GM19043 (cell line): ENCODE data around the gene SLX4.
"Not testable (repeated sequence)": the region's sequence is repeated elsewhere in the genome, so short reads cannot be mapped to it uniquely, and the experiment has no call there.

Experiments
- ATAC-seq: cut with Tn5 transposase; IDR thresholded peaks from one replicate; pipeline ENCODE4 v1.9.1; 2021; ENCODE audit warnings: low read depth; ENCODE audit not compliant: unreplicated experiment

The SLX4 gene

DNA sequence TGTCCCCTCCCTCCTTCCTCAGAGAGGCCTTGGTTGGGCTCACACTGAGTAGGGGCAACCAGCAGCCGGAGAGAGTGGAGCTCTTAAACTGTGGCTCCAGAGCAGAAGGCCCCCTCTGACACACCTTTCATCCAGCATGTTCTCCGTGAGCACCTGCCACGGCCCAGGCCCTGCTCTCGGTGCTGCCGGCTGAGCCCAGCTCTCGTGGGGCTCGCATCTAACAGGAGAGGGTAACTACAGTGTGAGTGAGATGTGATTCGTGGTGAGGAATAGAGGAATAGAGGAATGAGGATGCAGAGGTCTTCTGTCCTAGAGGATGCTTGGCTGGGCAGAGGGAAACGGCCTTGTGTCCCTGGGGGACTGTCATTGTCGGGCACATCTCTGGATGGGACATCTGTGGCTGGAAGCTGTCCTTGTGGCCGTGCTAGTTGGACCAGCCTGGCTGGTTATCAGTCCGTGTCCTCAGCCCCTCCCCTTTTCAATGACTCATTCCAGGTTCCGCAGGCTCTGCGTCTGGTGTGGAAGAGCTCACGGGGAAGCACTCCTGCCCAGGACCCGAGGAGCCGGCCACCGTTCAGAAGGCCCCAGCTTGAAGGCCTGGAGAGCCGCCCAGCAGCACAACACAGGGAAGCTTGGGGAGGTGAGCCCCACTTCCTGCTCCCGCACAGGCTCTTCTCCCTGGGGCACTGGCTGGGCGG lies 31.1 kb upstream of the SLX4 start:
- no peak for ATAC-seq

DNA sequence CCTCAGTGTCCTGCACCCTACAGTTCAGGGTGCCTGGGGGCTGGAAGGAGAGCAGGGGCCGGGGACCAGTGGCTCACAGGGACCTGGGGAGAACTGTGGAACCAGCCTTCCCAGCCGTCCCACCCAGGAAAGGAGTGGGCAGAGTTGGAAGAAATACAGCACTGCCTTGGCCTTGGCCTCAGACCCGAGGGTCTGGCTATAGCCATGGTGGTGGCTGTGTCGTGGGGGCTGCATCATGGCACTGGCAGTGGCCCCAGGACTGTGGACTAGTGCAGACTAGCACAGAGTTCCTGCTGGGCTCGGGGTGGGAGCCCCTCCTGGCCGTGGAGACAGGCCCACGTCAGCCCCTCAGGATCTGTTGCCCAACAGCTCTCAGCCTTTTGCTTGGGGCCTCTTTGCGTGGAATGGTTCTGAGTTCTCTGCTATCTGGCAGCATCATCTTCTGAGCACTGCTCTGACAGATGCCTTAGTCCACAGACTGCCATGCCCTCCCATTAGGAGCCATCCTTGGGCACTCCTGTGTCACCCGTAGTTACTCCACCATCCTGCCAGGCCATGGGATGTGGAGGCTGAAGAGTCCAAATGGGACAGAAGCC lies 30.5 kb upstream of the SLX4 start:
- no peak for ATAC-seq

DNA sequence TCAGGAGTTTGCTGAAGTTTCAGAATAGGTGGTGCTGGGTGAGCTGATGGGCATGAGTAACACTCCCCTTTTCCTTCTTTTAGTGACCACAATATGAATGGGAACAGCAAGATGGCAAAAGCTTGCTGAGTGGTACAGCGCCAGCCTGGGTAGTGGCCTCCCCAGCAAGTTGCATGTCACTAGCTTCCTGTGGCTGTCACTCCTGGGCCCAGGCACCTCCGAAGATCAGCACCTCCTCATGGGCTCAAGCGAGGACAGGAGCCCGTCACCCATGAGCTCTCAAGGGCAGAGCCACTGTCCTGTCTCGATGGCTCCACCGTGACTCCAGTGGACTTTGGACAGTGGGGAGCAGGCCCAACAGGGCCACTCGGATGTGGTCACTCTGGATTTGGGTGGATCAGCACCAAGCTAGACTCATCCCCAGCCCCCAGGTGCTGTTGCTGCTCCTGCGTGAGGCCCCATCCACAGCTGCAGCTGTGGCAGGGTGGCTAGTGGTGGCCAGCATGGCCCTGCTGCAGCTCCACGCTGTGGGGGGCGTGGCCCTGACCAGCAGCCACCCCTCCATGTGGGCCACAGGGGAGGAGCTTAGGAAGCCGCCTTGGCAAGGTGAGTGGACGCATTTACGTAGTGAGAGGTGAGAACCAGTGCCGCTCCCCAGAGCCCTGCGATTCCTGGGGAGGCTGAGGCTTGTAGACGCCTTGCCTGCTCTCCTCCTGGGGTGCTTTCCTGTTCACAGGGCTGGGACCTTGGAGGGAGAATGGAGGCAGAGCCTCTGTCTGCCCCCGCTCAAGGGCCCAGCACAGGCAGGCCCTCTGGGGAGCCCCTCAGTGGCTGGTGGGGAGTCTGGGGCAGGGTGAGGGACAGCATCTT lies 29.5 kb upstream of the SLX4 start:
- no peak for ATAC-seq

DNA sequence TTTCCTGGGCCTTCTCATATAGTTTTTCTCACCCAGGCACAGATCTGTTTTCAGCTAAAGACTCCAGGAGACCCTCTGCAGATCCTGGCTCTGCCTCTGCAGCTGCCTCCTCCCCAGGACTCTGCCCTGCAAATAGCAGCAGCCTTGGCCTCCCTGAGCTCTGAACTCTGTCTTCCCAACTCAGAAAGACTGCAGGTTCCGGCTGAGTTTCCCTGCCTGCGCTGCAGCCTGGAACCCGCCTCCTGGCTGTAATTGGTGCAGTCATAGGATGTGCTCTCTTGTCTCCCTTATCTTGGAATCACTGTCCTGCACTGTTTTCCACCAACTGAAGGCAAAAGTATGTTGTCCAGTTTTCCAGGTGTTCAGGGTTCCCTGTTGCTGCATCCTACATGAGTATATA lies 28.8 kb upstream of the SLX4 start:
- ATAC-seq: no peak

DNA sequence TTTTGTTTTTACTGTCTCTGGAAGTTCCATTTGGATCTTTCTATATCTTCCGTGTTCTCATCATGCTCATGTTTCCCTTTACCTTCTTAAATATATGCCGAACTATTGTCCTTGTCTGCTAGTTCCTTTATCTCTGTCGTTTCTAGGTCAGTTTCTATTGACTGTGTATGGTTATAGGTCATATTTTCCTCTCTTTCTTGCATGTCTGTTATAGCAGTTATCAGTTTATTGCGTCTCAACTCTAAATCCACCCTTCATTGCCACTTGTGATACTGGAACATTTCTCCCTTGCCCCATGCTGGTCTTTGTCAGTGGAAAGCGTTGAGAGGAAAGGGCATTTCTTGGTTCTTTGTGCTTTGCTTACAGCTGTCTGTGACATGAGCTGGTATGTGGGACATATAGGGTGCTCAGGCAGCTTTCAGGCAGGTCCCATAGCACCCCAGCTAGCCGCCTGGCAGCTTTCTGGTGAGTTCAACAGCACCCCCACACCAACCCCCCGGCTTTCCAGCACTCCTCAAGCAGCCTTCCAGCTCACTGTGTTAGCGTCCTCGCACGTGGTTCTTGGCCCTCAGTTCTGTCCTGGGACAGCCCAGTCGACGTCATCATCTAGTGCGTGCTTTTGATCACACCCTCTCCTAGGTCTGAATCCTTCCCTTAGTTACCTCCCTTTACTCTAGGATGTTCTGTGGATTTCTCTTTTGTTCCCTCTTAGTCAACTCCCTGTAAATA lies 27.7 kb upstream of the SLX4 start:
- no peak for ATAC-seq

DNA sequence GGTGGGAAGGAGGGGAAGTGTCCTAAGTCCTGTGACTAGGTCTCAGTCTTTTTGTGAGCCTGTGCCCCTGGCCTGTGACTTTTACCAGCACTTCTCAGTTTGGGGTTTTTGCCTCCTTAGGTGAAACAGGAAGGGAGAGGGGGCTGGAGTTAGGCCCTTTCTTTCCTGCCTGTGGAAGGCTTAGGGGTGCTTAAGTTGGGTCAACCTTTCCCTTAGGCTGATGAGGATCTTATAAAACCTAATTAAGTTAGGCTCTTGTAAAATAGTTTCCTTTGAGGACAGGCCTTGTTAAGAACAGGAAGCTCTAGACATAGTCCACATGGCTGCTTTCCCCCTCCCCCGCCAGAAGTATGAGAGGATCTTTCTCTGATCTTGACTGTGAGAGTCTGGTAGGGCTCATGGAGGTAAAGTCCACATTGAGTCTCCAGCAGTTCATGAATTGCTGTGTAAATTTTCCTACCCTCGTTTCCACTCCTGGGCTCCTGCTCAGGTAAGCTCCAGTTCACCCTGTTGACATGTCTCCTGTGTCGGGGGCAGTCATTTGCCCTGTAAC lies 26.0 kb upstream of the SLX4 start:
- no peak for ATAC-seq

DNA sequence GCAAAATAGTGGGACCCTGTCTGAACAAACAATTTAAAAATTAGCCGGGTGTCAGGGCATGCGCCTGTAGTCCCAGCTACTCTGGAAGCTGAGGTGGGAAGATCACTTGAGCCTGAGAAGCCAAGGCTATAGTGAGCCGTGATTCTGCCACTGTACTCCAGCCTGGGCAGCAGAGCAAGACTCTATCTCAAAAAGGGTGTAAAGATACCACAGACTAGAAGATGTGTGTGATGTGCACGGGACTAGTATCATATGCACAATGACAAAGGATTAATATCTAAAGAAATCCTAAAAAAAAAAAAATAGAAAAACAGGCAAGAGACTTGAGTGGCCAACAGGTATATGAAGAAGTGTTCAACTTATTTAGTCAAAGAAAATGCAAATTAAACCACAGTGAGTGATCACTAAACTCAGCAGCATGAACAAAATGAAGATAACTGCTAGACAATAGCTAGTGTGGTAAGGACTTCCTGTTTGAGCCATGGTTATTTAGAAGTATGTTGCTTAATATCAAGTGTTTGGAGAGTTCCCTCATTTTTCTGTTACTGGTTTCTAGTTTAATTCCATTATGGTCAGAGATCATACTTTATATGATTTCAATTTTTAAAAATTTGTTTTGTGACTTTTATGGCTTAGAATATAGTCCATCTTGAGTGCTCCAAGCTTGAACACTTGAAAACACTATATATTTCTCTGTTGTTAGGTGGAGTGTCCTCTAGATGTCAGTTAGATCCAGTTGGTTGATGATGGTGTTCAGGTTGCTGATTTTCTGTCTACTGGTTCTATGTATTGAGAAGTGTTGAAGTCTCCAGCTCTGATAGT lies 14.7 kb upstream of the SLX4 start:
- no peak for ATAC-seq

DNA sequence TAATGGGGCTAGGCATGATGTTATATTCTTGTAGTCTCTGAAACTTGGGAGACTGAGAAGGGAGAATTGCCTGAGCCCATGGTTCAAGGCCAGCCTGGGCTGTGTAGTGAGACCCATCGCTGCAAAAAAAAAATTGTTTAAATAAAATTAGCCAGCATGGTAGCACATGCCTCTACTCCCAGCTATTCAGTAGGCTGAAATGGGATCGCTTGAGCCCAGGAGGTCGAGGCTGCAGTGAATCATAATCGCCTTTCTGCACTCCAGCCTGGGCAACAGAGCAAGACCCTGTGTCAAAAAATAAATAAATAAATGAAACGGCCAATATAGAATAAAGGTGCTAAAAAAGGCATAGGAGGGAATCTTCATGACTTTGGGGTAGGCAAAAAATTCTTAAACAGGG lies 13.9 kb upstream of the SLX4 start:
- no peak for ATAC-seq

DNA sequence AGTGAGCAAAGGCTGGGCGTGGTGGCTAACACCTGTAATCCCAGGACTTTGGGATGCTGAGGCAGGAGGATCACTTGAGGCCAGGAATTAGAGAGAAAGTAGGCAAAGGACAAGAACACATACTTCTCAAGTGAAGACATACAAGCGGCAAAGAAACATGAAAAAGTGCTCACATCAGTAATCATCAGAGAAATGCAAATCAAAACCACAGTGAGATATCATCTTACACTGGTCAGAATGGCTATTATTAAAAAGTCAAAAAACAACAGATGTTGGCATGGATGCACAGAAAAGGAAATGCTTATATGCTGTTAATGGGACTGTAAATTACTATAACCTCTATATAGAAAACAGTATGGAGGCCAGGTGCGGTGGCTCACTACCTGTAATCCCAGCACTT lies 12.2 kb upstream of the SLX4 start:
- no peak for ATAC-seq

DNA sequence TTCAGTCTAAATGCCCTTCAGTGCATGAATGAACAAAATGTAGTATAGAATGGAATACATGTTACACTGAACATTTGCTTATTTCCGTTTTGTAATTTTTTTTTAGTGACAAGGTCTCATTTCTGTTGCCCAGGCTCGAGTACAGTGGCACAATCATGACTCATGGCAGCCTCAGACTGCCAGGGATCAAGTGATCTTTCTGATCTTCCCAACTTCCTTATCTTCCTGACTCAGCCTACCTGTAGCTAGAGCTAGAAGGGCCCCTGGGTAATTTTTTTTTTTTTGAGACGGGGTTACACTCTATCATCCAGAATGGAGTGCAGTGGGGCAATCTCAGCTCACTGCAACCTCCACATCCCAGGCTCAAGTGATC lies 7.3 kb upstream of the SLX4 start:
- no peak for ATAC-seq

DNA sequence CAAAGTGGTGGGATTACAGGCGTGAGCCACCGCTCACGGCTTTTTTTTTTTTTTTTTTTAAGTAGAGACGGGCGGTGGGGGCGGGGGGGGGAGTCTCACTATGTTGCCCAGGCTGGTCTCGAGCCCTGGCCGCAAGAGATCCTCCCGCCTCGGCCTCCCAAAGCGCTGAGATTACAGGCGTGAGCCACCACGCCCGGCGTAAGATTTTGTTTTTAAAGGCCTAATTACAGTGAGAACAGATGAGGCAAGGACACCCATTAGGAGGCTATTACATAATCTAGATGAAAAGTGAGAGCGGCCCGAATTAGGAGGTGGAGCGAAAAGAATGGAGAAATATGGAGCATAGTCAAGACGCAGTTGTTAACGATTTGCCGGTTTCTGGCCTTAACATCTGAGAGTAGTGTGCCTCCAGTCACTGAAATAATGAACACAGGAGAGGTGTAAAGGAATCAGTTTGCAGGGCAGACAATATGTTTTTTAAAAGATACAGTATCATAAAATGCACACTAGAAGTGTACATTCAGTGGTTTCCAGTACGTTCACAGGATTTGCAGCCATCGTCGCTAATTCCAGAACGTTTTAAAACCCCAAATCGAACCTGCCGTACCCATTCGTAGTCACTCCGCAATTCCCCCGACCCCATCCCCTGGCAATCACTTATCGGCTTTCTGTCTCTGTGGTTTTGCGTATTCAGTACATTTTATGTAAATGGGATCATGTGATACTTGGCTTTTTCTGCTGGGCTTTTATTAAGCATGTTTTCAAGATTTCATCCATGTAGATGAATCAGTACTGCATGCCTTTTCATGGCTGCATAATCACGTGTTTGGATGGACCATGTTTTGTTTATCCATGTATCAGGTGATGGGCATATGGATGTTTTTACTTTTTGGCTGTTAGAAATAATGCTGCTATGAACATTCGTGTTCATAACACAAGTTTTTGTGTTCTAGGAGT lies 1.4 kb upstream of the SLX4 start:
- ATAC-seq: no peak

DNA sequence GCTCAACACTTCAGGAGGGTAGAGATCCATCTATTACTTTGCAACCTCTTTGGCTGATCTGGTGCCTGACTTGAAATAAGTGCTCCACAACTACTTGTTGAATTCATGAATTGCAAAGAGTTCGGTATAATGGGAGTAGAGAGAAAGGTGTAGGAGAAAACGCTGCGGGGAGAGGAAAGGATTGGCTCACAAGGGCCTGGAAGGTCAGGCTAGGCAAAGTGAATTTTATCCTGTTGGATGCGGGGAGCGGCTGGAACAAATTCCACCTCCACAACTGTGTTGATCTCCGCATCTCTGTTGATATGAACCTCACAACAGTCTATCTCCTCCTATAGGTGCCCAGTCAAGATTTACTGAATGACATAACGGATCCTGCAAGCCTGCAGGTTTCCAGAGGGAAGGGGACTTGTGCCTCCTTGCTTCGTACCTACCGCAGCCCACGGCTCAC lies 684 bp downstream of the SLX4 start:
- ATAC-seq: no peak

DNA sequence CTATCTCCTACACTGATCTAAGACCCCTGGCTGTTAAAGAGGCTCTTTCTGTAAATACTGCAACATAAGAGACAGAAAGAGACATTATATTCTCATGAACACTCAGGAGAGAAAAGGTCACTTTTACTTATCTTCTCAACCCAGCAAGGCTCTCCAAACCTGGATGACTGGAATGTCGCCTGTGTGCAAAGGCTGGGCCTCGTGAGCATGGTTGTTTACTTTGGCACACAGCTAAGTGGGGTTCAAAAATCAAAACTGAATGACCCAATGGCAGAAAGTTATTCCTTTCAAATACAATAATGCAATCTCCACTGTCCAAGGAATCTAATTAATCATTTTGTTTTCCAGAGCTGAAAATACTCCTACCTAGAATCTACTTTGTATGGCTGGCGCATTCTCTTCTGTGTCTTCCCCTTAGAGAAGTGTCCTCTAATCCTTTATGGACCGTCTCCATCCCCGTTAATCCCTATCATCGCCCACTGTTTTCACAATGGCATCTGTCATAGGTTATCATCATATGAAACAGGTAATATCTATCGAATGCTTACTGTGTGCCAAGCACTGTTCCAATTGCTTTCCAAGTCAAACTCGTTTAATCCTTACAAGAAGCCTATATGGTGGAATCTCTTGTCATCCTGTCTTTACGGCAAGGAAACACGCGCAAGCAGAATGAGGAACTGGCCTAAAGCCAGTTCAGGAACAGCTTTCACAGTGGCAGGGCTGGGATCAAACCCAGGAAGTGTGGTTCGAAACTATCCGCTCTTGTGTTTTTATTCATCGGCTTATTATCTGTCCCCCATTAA lies 1.3 kb downstream of the SLX4 start:
- no peak for ATAC-seq

DNA sequence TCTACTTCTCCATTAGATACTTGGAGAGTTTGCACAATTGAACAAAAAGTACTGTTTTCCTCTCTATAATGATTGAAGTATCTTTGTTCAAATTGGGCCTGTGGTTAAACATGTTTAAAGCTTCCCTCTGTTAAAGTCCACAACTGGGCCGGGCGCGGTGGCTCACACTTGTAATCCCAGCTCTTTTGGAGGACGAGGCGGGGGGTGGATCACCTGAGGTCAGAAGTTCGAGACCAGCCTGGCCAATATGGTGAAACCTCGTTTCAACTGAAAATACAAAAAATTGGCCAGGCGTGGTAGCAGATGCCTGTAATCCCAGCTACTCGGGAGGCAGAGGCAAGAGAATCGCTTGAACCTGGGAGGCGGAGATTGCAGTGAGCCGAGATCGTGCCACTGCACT lies 2.4 kb downstream of the SLX4 start:
- ATAC-seq: not testable (repeated sequence)

DNA sequence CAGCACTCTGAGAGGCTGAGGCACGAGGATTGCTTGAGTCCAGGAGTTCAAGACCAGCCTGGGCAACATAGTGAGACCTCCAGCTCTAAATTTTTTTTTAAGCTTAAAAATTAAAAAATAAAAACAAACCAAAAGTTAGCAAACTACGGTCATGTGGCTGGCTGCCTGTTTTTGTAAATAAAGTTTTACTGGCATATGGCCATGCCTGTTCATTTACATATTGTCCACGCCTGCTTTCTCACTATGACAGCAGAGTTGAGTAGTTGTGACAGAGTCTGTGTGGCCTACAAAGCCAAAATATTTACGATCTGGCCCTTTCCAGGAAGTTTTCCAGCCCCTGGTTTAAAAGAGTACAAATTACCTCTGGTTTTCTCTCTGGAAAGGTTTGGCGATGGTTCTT lies 3.3 kb downstream of the SLX4 start:
- no peak for ATAC-seq

DNA sequence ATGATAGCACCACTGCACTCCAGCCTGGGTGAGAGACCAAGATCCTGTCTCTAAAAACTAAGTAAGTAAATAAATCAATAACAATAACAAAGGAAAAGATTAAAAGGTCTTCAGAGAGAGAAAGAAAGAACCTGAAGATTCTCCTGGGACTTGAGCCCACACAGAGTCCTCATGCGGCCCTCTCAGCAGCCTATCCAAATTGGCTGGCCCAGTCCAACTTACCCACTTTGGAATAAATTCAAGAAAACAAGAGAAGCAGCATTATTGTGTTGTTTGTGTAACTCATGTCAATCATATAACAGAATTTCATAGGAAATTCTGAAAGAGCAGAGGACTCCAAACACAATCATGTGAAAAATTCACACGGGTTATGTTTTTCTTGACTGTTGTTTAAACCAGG lies 3.8 kb downstream of the SLX4 start:
- ATAC-seq: no peak

DNA sequence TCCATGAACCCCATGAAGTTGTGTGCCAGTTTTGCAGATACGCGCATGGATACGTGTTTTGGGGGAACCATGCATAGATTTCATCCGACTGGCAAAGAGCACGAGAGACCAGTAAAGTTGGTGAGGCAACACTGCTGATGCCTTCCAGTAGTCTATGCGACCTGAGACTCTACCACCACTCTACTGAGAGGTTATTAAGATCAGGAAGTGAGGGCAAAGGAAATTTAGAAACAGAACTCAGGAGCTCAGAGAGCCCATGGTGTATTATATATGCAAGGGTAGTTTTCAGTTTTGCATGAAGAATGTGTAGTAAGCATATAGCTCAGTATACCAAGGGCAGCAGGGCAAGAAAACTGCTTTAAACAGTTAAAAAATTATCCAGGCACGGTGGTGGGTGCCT lies 4.2 kb downstream of the SLX4 start:
- ATAC-seq: no peak

DNA sequence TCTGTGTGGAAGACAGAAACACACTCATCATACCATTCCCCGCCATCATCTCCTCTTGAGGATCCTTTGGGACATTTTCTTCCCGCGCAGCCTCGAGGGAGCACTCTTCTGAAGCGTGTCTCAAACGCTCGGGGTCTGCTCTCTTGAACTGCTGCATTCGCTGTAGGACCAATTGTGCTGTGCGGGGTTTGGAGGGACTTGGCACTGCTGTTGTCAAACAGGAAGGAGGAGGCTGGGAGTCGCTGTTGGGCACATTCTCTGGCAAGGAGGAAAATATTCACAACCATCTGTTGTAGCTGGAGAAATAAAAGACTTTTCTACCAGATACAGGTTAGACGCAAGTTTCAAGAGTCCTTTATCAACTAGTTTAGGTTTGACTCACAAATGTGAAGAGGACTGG lies 5.0 kb downstream of the SLX4 start:
- no peak for ATAC-seq
